Gastrocnemius medialis (tissue), 4 donors: ENCODE measurements around the gene C5orf58. TPM values are rescaled to one million over a fixed set of nuclear protein-coding genes. Genes with fewer than 3 reads are reported as not detected.
A peak's percentile ranks its signal among the peaks of the same experiment; 100 is the strongest.

ENCODE experiments used
- ATAC-seq, 2 donors: fragments of 150-250 bp; one replicate each; pipeline ENCODE4 v1.9.1; 2016
- DNase-seq, 2 donors: peaks; one replicate each; pipeline ENCODE4 v3.0.0-alpha.2; 2019
- H3K27ac ChIP-seq, 4 donors: fragments of 200-600 bp; sonication (generic); 1 replicate in 1 of 4; 2 replicates in 3 of 4; pipeline ENCODE4 v1.5.1; 2016 to 2018; ENCODE audit warnings: mild to moderate bottlenecking in 2 of 4, moderate library complexity in 1 of 4
- H3K27me3 ChIP-seq, 3 donors: fragments of 200-600 bp; sonication (generic) in 2 of 3; 1 replicate in 1 of 3; 2 replicates in 2 of 3; pipeline versions ENCODE4 v1.5.1 to v1.6.0; 2016 to 2019; ENCODE audit warnings: mild to moderate bottlenecking in 1 of 3, moderate library complexity in 1 of 3
- H3K36me3 ChIP-seq, 2 donors: fragments of 200-600 bp; sonication (generic) in 1 of 2; one replicate each; pipeline ENCODE4 v1.5.1; 2017 to 2018
- H3K4me1 ChIP-seq, 2 donors: fragments of 200-600 bp; sonication (generic) in 1 of 2; one replicate each; pipeline ENCODE4 v1.5.1; 2016 to 2017; ENCODE audit warnings: mild to moderate bottlenecking in 2 of 2
- H3K4me3 ChIP-seq, 4 donors: fragments of 200-600 bp; sonication (generic) in 3 of 4; 1 replicate in 1 of 4; 2 replicates in 3 of 4; pipeline ENCODE4 v1.5.1; 2016 to 2019; ENCODE audit warnings: mild to moderate bottlenecking in 2 of 4
- H3K9me3 ChIP-seq, 3 donors: fragments of 200-600 bp; sonication (generic) in 2 of 3; 1 replicate in 1 of 3; 2 replicates in 2 of 3; pipeline ENCODE4 v1.5.1; 2016 to 2019
- CTCF ChIP-seq, 5 experiments: fragments of 450-650 bp in 3 of 5; fragments of 200-600 bp in 2 of 5; sonication (generic) in 2 of 5; IDR thresholded peaks in 4 of 5; conservative IDR thresholded peaks in 1 of 5; 1 replicate in 4 of 5; 2 replicates in 1 of 5; pipeline ENCODE4 v1.5.1; 2016 to 2019; ENCODE audit warnings: antibody characterized with exemption in 5 of 5, mild to moderate bottlenecking in 3 of 5, moderate library complexity in 3 of 5
- POLR2A ChIP-seq, 2 donors: fragments of 450-650 bp; IDR thresholded peaks; one replicate each; pipeline ENCODE4 v1.6.1; 2017; ENCODE audit warnings: antibody characterized with exemption in 2 of 2, mild to moderate bottlenecking in 2 of 2, moderate library complexity in 2 of 2
- in situ Hi-C, 4 donors: fragments of 200-750 bp; cut with MboI; loops; one replicate each; pipeline versions ENCODE4 v1.15.0 to v1.8.0; 2017; ENCODE audit warnings: low sequenced_read_pairs in 4 of 4
- intact Hi-C: fragments of 100-400 bp; cut with DNase I; formaldehyde crosslinking; loops from one replicate; pipeline ENCODE4 v1.15.1; 2023; ENCODE audit warnings: low total_unique reads
- total RNA-seq, 4 donors: library from RNA; depleted of rRNA; stranded (reverse); fragments of >200 nt; gene quantifications; one replicate each; pipeline versions ENCODE4 v1.1.0 to v1.2.3, GENCODE V29; 2016

The C5orf58 gene
- total RNA-seq, 4 donors from 2014 or later, result not detected

GRCh38 chr5:170268153-170268689, 35.4 kb downstream of the C5orf58 start:
- TF ChIP-seq CTCF (IDR thresholded peaks at IDR 0.05 in 4 of 5, conservative IDR thresholded peaks at IDR 0.05 in 1 of 5) (no peak), POLR2A (IDR thresholded peaks at IDR 0.05) (no peak)
- H3K4me3 ChIP-seq, result no peak overlapping the region
- no peak for DNase-seq
- intact Hi-C loops (loop anchor here (1.0 to 5.0 kb wide), 3 partner anchors 41 to 152 kb away; no protein-coding TSS in a partner anchor), in situ Hi-C loops (loop anchor here in 1 of 4 donors (5.0 kb wide), 1 partner anchor 149 kb away; no protein-coding TSS in a partner anchor)
- H3K27me3 ChIP-seq, result no peaks in the 10 kb centered on the region
- no peaks in the 10 kb centered on the region for H3K36me3 ChIP-seq
- H3K4me1 ChIP-seq, result peaks cover 5 to 6% of the 10 kb centered on the region in 2 donors
- ATAC-seq, result no peak
- H3K27ac ChIP-seq, result peak overlapping the region in 1 of 4 donors; percentile 13
- no peaks in the 10 kb centered on the region for H3K9me3 ChIP-seq

- no peak overlapping the region for H3K4me3 ChIP-seq
These were observed 36.1 kb downstream of the C5orf58 start for GRCh38 chr5:170268884-170269283.

GRCh38 chr5:170269579-170269978, 36.8 kb downstream of the C5orf58 start:
- H3K4me3 ChIP-seq, result no peak overlapping the region
- no peaks in the 10 kb centered on the region for H3K9me3 ChIP-seq
- H3K4me1 ChIP-seq, result peaks cover 5 to 6% of the 10 kb centered on the region in 2 donors
- in situ Hi-C loops (loop anchor here in 1 of 4 donors (5.0 kb wide), 1 partner anchor 148 kb away; no protein-coding TSS in a partner anchor), intact Hi-C loops (loop anchor here (5.0 kb wide), 2 partner anchors 42 to 68 kb away; no protein-coding TSS in a partner anchor)
- TF ChIP-seq POLR2A (IDR thresholded peaks at IDR 0.05), result no peak
- TF ChIP-seq CTCF (IDR thresholded peaks at IDR 0.05 in 4 of 5, conservative IDR thresholded peaks at IDR 0.05 in 1 of 5), result no peak
- no peaks in the 10 kb centered on the region for H3K27me3 ChIP-seq
- H3K27ac ChIP-seq, result peak overlapping the region in 1 of 4 donors; percentile 4
- DNase-seq (no peak), ATAC-seq (no peak)
- H3K36me3 ChIP-seq, result no peaks in the 10 kb centered on the region

More at GRCh38 chr5:170268884-170269283, 36.1 kb downstream of the C5orf58 start:
- peaks cover 5 to 6% of the 10 kb centered on the region in 2 donors for H3K4me1 ChIP-seq
- ATAC-seq (no peak), DNase-seq (no peak)
- TF ChIP-seq CTCF (IDR thresholded peaks at IDR 0.05 in 4 of 5, conservative IDR thresholded peaks at IDR 0.05 in 1 of 5) (no peak), POLR2A (IDR thresholded peaks at IDR 0.05) (no peak)
- H3K27me3 ChIP-seq, result no peaks in the 10 kb centered on the region
- no peaks in the 10 kb centered on the region for H3K36me3 ChIP-seq
- no peaks in the 10 kb centered on the region for H3K9me3 ChIP-seq
- peak overlapping the region in 1 of 4 donors; percentile 4 for H3K27ac ChIP-seq
- in situ Hi-C loops, result loop anchor here in 1 of 4 donors (5.0 kb wide), 1 partner anchor 148 kb away; no protein-coding TSS in a partner anchor
- intact Hi-C loops, result loop anchor here (1.0 to 5.0 kb wide), 3 partner anchors 42 to 151 kb away; no protein-coding TSS in a partner anchor

GRCh38 chr5:170270293-170271069, 37.7 kb downstream of the C5orf58 start:
- no peaks in the 10 kb centered on the region for H3K36me3 ChIP-seq

More at GRCh38 chr5:170270293-170271069, 37.7 kb downstream of the C5orf58 start:
- no peak for TF ChIP-seq POLR2A (IDR thresholded peaks at IDR 0.05)
- TF ChIP-seq CTCF (IDR thresholded peaks at IDR 0.05 in 4 of 5, conservative IDR thresholded peaks at IDR 0.05 in 1 of 5), result no peak
- no peaks in the 10 kb centered on the region for H3K9me3 ChIP-seq
- in situ Hi-C loops (no loop called here), intact Hi-C loops (no loop called here)
- H3K4me1 ChIP-seq, result peaks cover 5 to 6% of the 10 kb centered on the region in 2 donors
- no peaks in the 10 kb centered on the region for H3K27me3 ChIP-seq
- no peak overlapping the region for H3K27ac ChIP-seq
- no peak overlapping the region for H3K4me3 ChIP-seq
- DNase-seq (no peak), ATAC-seq (no peak)
